ENCODE results near the gene CARD10.

CARD10 gene, protein sequence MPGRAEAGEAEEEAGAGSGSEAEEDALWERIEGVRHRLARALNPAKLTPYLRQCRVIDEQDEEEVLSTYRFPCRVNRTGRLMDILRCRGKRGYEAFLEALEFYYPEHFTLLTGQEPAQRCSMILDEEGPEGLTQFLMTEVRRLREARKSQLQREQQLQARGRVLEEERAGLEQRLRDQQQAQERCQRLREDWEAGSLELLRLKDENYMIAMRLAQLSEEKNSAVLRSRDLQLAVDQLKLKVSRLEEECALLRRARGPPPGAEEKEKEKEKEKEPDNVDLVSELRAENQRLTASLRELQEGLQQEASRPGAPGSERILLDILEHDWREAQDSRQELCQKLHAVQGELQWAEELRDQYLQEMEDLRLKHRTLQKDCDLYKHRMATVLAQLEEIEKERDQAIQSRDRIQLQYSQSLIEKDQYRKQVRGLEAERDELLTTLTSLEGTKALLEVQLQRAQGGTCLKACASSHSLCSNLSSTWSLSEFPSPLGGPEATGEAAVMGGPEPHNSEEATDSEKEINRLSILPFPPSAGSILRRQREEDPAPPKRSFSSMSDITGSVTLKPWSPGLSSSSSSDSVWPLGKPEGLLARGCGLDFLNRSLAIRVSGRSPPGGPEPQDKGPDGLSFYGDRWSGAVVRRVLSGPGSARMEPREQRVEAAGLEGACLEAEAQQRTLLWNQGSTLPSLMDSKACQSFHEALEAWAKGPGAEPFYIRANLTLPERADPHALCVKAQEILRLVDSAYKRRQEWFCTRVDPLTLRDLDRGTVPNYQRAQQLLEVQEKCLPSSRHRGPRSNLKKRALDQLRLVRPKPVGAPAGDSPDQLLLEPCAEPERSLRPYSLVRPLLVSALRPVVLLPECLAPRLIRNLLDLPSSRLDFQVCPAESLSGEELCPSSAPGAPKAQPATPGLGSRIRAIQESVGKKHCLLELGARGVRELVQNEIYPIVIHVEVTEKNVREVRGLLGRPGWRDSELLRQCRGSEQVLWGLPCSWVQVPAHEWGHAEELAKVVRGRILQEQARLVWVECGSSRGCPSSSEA

DNA sequence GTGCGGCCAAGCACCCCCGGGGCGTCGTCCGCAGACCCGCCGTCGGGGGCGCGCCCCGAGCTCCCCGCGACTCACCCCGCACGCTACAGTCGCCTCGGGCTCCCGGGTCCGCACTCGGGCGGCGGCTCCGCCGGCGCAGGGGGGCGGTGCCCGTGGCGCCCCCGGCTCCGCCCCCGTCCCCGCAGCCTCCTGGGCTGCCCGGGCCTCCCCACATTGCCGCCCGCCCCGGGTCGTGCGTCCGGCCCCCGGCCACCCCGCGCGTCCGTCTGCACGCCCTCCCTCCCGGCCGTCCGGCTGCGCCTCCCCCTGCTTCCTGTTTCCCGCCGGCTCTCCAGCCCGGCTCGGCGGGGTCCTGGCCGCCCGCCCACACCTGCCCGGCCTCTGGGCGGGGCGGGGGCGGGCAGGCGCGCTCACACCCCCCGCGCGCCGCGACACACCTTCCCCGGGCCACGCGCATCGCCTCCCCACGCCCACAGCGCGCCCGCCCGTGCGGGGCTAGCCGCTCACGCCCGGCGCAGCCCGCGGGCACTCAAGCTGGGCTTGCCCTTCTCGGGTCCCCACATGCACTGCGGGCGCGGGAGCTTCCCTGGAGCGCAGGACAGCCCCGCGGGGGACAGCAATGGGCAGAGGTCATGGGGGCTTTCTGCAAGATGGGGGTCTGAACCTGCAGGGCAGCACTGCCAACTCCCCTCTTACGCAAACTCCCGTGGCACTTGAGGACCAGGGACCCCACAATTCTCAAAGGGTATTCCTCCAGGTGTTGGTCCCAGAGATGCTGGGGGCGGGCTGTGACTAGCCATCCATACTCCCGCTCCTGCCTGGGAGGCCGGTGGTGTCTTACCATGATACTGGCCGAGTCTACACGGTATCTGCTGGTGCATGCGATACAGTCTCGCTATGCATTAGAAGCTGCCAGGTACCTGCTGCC, at the start of gene CARD10:
CARD10 (minus strand) TSS at position 148 of the 928 bp plus-strand sequence. CDS start 215 bp downstream, outside the sequence.
- DNase-seq: no peak

DNA sequence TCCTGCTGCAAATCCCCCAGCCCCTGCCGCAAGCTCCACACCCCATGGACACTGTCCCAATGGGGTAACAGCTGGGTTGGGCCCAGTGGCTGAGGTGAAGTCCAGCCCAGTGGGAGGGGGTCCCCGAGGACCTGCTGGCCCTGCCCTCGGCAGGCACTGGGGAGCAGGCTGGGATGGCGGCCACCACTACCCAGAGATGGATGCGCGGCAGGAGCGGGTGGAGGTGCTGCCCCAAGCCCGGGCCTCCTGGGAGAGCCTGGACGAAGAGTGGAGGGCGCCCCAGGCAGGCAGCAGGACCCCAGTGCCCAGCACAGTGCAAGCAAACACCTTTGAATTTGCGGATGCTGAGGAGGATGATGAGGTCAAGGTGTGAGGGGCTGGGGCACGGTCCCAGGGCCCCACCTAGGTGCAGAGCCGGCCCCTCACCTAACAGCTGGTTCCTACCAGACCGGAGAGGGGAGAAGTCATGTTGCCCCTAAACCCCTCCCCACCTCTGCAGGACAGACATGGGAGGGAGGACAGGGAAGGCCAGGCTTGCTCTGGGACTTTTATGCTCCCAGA, 49.3 kb upstream of the CARD10 start:
- DNase-seq: no peak

DNA sequence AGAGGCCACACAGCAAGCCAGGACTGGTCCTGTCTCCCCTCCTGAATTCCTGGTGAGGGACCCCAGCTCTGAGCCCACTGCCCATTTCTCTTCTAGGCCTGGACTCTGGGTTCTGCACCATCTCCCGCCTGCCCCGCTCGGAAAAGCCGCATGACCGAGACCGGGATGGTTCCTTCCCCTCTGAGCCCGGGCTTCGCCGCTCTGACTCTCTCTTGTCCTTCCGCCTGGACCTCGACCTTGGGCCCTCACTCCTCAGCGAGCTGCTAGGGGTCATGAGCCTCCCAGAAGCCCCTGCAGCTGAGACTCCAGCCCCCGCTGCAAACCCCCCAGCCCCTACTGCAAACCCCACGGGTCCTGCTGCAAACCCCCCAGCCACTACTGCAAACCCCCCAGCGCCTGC, 48.8 kb upstream of the CARD10 start:
- no peak for DNase-seq

DNA sequence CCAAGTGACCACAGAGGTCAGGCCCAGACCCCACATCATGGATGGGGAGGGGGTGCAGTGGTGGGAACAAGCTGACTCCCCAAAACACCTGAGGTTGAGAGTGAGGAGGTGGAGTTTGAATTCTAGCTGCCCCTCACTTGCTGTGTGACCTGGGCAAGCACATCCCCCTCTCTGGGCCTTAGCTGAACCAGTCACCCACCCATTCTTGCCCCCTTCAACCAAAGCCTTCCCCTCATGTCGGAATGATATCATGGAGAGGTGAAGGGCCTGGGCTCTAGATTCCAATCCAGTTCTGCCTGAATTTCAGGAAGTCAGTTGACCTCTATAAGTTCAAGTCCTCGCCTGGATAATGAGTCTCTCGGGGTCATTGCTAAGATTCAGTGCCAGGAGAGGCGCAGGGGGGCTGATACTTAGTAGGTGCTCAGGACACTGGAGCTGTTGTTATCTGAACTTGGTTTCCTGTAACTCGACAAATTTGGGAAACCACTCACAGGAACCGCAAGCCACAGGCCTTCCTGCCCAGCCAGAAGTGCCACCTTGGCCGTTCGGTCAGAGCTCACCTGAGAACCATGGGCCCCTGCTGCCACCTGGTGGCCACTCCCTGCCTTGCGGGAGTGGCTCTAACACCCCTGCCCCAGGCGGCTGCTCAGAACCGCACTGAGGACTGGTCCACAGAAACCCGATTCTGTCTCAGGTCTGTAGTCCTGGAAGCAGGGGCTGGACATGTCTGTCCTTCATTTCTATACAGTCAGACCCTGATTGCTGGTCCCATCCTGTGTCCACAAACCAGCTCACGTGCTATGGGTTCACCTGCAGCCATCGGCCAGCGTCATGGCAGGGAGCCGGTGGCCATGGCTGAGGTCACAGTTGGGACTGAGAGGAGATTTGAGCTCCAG, 47.9 kb upstream of the CARD10 start:
- DNase-seq: peak; percentile 97

DNA sequence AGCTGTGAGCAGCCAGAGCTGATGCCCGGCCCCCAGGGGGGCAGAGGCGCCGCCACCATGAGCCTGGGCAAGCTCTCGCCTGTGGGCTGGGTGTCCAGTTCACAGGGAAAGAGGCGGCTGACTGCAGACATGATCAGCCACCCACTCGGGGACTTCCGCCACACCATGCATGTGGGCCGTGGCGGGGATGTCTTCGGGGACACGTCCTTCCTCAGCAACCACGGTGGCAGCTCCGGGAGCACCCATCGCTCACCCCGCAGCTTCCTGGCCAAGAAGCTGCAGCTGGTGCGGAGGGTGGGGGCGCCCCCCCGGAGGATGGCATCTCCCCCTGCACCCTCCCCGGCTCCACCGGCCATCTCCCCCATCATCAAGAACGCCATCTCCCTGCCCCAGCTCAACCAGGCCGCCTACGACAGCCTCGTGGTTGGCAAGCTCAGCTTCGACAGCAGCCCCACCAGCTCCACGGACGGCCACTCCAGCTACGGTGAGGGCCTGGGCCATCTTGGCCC, 47.2 kb upstream of the CARD10 start:
- peak; percentile 42 for DNase-seq

DNA sequence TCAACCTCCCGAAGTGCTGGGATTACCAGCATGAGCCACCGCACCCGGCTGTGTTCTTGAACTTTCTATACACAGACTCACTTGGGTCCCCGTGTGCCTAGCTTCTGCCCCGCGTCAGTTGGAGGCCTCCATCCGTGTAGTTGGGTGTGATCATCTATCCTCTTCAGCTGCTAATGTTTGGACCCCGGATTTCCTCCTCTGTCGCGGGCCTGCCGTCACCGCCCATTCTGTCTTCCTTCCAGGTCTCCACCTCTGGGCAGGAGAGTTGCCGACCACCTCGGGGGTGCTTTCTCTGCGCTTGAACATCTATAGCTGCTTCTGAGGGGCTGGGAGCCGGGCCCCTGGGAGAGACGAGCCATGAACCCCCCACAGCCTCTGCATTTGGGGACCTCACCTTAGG, 46.6 kb upstream of the CARD10 start:
- no peak for DNase-seq

DNA sequence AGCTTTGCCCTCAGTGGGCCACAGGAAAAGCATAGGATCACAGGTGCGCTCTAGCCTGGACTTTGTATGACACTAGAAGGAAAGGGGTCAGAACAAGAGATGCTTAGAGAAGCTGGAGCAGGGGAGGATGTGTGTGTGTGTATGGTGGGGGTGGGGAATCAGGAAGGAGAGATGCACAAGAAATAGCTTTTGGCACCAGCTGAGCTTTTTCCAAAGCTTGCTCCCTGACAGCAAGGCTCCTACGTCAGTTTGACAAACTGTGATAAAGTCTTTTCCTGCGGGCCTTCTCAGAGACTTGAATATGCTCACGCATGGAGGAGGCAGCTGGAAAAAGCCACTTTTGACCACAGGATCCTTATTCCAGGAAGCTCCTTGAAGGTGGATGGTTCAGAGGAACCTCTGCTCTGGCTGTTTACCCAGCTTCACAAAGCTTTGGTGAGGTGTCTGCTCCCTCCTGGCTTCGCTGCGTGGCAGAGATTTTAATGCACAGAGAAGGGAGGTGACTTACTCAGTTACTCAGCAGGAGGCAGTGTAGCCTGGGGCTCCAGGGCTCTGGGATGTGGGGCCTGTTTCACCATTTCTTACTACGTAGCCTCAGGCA, 45.0 kb upstream of the CARD10 start:
- DNase-seq: no peak

DNA sequence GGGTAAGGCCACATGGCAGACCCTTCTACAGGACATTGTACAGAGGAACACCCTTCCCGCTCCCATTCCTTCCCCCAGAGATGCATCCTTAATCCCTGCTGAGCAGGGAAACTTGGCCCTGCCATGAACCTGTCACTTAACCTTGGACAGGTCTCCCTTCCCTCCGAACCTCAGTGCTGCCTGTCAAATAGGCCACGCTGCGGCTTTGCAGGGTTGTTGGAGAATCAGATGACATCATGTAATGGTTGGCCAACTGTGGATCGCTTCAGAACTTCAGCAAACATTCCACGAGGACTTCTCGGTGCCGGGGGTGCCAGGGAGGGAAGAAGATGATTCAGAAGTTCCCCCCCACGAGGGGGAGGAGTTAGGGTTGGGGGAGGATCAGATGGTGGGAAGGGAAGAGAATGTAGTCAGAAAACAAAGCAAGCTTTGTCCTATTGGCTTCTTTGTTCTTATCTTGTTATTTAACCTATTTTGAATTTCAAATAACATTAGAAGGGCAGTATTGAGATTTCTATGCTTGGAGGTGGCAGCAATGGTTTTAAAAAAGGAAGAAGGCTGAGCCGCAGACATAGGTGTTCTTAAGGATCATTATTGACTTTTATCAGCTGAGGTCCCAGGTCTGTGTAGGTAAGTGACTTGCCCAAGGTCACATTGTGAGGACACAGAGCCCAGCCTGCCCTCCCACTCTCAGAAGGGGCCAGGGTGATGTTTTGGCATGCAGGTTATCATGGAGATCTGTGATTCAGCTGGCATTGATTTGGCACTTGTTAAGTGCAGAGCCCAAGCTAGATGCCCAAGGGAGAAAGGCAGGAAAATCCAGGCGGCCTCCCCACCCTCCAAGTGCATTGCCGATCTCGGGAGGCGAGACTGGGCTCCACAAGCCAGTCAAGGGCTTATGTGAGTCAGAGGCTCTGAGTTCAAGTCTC, 44.2 kb upstream of the CARD10 start:
- no peak for DNase-seq

DNA sequence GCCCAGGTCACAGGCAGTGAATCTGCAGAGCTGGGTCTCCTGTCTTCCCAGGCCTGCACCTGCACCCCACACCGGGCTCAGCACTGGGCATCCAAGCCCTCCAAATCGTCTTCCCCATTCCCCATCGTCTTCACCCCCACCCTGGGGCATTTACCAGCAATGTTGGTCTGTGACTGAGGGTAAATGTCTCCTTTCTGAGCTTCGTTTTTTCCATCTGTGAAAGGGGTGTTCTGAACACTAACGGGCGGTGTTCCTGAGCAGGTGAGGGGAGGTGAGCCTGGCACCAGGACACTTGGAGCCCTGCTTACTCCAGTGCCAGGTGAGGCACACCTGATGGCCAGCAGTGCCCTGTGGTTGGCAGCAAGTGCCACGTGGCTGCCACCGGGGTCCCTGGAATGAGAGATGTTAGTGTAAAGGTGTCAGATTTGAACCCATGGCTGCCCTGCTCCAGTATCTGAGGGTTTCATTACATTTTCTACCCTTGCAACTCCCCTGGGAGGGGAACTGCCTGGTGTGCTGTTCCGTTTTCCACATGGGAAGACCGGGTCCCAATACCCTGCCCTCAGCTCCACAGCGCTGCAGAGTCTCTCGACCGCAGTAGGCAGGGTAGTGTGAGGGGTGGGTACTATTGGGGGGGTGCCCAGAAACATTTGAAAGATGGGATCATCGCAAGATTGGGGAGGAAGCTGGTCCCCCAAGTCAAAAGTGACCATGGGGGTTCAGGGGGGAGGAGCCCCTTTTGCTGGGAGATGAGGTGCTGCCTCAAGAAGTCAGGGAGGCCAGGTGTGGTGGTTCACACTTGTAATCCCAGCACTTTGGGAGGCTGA, 43.0 kb upstream of the CARD10 start:
- no peak for DNase-seq

DNA sequence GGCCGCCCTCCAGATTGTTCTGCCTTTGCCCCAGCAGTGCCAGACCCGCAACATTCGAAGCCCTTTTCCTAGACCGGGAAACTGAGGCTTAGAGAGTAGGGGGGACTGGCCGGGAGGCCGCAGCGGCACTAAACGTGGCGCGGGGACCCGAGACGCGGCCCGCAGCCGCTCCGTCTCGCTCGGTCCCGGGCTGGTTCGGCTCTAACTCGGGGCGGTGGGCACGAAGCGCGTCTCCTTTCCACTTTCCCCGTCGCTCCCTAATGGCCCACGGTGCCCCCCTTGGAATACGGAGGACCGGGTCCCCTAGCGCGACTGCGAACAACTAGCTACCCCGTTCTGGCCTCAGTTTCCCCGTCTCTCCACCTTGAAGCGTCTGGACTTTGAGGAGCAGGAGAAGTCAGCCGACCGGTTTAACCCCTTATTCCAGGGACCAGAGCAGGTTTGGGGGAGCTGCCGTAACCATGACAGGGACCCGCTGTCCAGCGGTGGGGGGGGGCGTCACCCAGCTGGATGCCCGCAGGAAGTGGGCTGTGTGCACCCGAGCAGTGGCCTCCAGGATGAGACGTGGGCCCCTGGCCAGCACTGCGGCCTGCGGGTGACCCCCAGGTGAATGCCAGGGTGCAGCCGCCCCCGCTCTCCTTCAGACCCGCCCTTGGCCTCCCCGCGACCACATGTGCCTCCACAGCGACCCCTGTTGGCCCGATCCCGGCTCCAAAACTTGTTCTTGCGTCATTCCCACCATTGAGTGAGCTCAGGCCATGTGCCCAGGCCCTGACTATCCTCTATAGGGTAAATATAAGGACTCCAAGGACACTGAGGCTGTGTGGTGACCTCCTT, 42.2 kb upstream of the CARD10 start:
- peak; percentile 84 for DNase-seq

DNA sequence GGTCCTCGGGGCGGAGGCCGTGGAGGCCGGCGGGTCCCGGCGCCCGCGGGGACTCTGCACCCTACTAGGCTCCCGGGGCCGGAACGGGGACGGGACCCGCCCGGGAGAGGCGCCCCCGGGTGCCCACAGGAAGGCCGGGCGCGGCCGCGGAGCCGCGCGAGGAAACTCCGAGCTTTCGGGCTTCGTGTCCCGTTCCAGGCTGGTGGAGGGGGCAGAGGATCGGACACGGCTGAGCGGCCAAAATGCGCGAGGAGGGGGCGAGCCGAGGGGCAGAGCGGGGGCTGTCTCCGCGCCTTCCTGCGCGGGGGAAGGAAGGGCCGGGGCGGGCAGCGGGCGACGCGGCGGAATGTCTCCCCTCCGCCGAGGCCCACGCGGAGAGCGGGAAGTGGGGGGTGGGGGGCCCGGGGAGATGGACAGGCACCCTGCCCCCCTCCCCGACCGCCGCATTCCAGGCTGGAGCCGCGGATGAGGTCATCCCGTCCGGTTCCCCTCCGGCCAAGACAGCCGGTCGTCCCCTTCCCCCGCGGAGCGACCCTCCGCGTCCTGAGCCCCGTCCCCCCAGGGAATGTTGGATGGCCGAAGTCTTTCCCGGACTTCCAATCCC, 41.5 kb upstream of the CARD10 start:
- no peak for DNase-seq

DNA sequence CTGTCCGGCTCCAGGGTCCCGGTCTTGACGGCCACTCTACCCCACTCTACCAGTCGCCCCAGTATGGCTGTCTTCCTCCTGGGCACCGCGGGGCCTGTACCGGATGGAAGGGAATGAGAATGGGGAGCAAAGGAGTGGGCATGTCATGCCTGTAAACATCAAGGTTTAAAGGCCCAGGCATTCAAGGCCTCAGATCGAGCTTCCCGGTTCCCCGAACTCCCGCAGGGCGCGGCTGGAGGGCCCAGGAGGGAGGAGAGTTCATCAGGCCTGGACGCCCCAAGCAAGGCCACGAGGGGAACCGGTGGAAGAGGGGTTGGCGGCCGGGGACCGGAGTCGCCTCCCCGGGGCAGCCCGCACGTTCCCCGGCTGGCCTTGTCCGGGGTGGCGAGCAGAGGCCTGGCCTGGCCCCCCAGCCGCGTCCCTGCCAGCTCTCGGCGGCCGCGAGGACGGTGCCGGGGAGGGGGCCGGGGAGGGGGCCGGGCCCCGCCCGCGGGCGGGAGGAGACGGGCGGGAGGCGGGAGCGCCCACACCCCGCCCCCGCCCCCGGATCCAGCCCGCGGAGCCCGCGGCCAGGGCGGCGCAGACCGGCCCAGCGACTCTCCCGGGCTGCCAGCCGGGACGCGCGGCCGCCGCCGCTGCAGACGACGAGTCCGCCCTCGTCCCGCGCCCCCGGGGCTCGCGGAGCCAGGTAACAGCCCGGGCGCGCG, 40.8 kb upstream of the CARD10 start, which contains the start of gene CDC42EP1:
CDC42EP1 (plus strand) TSS at position 580 of the 707 bp plus-strand sequence. CDS start 5,870 bp downstream, outside the sequence.
- DNase-seq: no peak

DNA sequence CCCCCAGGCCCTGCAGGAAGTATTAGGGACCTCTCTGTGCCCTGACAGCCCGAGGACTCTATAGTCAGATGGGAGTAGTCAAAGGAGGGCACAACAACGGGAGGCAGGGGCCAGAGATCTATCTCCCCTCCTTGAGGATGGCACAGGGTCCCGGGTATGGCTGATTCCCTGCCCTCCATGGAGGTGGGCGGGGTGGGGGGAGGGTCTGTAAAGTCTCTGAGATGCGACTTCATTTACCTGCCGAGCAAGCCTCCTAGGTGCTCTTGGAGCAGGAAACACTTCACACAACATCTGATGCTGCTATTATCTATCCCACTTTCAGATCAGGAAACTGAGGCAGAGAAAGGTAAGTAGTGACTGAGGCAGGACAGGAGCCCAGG, 40.3 kb upstream of the CARD10 start:
- DNase-seq: no peak

DNA sequence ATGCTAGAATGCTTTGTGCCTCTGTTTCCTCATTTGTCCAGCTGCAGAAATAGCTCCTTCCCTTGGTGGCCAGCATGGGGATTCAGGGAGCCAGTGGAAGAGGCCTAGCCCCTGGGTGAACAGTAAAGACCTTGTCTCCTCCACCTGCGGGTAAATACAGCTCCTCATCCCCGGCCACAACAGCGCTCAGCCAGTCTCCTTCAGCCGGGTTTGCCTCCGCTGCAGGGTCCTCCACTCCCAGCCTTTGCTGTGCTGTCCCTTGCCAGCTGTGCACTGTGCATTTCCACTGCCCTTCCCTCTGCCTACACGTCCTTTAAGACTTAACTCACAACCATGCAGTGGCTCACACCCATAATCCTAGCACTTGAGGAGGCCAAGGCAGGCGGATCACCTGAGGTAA, 39.6 kb upstream of the CARD10 start:
- no peak for DNase-seq

DNA sequence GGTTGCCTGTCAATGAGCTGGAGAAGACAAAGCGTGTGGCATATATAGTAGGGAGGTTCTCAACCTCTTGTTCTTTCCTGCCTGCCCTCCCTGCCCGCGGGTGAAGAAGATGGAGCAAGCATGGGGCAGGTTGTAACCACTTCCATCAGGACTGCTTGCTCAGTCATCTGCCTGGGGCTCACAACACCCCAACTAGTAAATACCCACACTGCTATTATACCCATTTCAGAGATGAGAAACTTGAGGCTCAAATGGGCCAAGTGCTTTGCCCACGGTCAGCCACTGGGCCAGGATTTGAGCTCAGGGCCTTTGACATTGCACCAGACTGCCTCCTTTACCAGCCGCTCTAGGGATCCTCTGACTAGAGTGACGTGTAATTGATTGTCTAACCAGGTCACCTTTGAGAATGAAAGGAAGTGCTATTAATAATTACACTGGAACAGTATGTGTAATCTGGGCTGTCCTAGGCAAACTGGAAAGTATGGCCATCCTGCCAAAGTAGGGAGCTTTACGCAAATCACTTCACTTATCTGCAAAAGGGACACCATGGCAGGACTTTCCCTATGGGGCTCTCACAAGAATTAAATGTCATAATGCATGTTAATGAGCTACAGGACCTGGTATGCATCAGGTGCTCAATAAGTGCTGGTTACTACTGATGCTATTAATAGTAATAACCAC, 38.2 kb upstream of the CARD10 start:
- DNase-seq: no peak

DNA sequence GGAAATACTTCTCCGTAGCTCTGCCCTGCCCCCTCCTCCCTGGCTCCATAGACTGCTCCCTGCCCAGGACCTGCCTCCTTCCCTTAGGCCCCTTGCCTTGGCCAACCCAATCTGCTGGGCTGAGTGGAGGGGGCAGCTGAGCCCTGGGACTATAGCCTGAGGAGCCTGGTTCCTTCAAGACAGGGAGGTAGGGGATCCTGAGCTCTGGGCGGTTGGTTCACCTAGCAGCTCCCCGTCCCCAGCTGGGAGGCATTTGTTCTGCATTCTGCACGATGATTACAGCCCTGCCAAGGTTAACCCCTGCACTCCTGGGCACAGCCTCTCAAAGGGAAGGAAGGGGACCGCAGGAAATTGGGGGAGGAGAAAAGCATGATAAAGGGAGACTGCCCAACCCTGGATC, 37.5 kb upstream of the CARD10 start:
- no peak for DNase-seq

Data from activated CD4-positive, alpha-beta T cell treated with anti-CD3 and anti-CD28 coated beads, Interleukin-10, Interleukin-2, amounts not matched to agents 100 ng/mL and 50 ng/mL, durations not matched to agents 16 hours and 8 hours (primary cell).